Endometrium (tissue), 2 donors: ENCODE data around the gene EXT2.

Experiments
- FAIRE-seq: peaks from 2 replicates; lab custom pipeline; 2012; peaks lifted over from hg19 to GRCh38; lab: Jason Lieb, UNC
- donor health status: control.
- donor health status: control.

EXT2 gene

DNA sequence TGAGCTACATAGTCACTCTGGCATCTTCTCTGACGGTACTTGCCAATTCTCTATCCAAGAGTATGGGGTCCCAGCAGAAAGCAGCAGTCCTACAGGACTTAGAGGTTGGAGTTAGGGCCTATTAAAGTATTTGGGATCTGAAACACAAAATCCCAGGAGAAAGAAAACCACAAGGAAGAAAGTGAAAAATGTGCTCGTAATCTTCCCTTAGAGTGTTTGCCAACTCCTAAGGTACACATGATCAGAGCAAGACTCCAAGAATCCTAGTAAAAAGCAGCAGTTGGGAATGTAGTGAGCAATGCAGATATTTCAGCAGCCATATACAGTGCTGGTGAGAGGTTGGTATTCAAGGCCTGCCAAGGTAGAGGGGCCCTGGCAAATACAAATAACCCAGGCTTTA is 71.6 kb downstream of the EXT2 start:
- no peak for FAIRE-seq

DNA sequence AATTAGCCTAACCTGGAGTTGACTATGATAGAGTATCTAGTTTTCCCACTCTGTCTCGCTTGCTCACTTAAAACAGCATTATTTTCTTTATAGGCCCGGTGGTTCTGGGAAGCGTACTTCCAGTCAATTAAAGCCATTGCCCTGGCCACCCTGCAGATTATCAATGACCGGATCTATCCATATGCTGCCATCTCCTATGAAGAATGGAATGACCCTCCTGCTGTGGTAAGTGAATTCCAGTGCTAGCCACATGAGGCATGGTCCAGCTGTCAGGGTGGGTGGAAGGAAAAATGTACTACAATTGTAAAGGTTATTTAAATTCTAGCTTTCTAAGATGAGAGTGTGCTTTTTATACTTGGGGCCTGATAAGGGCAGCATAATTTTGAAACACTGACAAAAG is 76.0 kb downstream of the EXT2 start:
- no peak for FAIRE-seq

DNA sequence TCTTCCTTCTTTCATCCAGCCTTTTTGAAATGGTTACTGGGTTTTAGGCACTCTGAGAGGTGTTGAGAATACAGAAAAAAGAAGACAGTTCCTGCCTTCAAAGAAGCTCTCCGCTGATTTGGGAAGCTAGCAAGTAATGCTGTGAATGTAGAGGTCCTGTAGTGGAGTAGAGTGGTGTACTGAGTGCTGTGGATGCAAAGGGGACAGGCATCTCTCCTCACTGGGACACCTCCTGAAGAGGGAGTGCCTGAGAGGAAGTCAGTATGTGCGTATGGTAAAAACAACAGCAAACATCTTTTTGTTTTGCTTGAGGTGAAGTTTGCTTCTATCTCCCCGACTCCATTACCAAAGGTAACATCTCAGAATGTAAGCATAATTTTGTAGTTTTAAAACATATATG is 77.5 kb downstream of the EXT2 start:
- FAIRE-seq, result no peak

DNA sequence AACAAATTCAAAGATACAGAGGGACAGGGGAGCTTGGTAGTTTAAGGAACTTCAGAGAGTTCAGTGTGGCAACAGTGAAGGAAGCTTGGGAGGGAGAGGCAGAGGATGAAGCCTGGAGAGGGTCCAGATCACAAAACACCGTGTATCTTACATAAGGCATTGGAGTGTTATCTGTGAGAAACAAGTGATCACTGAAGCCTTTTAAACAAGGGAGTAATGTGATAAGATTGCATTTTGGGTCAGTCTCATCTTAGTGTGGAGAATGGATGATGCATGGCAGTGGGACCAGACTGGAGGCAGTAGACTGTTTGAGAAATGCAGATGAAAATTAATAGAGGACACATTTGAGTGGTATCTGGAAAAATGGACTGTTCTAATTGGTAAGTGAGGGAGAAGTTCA is 79.4 kb downstream of the EXT2 start:
- no peak for FAIRE-seq

DNA sequence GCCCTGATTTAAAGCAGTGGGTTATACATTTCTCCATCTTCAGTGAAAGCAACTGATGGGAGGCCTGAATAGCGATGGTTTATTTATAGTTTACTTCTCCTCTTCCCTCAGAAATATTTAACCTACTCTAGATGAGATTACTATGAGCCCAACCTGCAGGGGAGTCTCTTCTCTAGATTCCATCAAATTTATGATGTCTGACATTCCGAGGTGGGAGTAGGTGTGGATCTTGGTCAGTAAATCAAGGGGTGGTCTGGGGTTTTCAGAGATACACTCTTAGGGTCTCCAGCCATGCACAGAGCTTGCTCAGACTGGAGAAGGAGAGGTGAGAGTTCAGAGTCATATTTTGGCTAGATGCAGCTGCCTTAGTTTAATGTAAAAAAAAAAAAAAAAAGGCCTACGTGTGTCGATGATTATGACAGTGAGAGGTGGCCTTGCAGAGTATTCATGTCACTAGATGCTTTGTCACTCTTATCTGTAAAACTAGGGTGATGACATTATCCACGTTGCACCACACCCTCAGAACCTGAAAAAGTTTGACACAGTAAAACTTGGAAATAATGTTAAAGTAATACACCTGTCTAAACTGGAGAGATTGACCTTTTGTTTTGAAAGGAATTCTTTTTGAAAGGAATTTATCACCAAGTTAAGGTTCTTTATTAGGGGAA is 81.2 kb downstream of the EXT2 start:
- no peak for FAIRE-seq

DNA sequence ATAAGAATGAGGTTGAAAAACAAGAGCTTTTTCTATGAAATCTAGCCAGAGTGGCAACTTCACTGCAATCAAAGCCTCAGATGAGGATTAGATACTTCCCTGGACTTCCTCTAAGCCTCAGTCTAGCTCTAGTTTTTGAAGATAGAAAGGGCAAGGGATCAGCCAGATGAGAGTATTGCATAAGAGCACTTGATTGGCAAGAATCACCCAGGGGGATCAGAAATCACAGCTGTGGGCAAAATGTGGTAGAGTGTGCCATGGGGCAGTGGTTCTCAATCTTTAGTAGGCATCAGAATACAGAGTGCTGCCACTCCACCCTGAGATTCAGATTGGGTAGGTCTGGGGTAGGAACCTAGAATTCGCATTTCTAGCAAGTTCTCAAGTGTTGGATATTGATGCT is 82.4 kb downstream of the EXT2 start:
- FAIRE-seq, result no peak

DNA sequence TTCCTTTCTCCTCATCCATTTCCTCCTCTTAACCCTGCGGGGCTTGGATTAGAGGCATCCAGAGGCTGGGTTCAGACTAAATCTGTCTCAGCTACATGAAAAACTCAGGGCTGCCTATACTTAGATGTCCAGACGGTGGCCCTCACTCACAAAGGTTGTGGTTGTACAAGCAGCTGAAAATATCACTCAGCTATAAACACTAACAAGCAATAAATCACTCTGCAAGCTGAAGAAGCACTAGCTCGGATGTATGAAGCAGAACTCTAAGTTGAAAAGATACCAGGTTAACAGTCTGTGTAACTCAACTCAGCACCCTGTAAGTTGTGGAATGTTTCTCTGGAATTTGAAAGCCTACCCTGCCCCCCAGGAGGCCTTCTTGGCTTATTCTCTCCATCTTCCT is 82.9 kb downstream of the EXT2 start:
- no peak for FAIRE-seq

DNA sequence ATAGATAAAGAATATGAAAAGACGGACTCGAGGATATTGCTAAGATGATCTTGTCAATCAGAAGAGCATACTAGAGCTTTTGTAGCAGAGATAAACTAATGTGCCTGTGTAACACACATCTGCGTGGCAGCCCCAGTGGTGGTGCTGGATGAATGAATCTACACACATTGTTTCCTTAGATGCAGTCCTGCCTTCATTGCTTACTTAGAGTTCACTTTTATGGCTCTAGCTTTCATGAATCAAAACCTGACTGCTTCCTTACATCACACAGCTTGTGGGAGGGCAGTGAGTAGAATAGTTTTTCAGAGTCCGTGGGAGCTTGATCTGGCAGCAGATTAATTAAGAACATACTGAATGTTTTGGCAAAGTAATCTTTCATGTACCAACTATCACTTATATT is 83.7 kb downstream of the EXT2 start:
- FAIRE-seq, result no peak

DNA sequence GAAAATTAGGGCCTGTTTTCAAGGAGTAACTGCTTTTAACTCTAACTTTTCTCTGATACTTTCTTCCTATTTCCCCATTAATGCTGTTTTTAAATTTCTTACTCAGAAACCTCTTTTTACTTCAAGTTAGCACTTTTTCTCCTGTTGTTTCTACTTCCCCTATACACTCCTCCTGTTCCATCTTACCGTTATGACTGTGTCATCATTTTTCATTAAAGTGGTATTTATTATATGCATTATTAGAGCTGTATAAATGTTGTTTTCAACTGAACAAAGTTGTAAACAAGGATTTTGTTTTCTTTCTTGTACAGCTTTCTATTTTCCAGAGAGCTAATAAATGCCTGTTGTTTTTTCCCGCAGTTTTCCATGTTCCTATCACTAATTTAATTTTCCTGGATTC is 84.6 kb downstream of the EXT2 start:
- no peak for FAIRE-seq

DNA sequence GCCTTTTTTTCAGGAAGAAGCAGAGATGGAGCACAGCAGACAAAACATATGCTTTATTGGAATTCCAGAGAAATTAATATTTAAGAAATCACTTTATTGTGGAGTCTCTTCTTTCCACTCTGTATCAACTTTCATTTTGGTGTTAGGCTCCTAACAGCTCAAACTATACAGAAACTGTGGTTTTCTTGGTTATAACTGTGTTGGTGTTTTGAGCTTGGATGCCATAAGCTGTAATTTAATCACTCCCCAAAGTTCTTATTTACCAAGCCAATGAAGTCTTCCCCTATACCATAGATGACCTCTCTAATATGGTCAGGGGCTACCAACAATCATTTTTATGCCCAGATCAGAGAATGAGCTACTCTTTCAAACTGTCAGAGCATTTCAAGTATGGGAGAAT is 90.0 kb downstream of the EXT2 start:
- no peak for FAIRE-seq

DNA sequence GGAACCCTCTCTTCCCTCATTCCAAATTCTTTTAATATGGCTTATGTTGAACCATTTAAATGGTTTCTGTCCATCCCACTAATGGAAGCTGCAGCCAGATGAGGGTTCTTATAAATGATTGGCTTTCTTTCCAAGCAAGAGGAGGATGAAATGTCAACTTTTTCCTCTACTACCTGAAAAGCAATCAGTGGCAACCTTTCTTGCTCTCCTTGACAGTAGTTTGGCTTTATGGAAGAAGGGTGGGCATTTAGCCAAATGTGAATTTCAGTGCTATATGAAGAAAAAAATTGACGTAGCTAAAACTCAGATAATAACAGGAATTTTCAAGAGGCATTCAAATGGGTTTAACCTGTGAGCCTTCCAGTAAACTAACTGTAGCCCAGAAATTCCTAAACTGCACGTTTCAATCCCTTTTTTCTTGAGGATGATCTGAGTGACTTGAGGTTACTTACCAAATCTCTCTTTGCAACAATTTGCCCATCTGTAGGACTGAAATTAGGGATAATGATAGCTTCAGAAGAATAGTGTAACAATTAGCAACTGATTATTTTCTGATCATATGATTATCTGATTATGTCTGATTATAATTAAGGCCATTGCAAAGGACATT is 90.9 kb downstream of the EXT2 start:
- FAIRE-seq, result no peak

DNA sequence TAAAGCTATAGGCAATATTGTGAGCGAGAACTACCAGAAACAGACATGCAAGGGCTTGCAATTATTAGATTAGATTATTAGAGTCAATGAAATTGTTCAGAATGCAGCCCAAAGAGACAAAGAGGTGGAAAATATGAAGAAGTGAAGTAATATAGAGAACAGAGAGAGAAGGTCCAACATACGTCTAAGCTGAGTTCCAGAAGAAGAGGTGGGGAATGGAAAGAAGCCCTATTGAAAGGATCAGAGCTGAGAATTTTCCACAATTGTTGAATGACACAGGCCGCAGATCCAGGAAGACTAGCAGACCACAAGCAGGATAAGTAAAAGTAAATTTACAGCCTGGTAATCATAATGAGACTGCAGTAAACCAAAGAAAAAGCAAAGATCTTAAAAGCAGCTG is 93.2 kb downstream of the EXT2 start:
- no peak for FAIRE-seq

DNA sequence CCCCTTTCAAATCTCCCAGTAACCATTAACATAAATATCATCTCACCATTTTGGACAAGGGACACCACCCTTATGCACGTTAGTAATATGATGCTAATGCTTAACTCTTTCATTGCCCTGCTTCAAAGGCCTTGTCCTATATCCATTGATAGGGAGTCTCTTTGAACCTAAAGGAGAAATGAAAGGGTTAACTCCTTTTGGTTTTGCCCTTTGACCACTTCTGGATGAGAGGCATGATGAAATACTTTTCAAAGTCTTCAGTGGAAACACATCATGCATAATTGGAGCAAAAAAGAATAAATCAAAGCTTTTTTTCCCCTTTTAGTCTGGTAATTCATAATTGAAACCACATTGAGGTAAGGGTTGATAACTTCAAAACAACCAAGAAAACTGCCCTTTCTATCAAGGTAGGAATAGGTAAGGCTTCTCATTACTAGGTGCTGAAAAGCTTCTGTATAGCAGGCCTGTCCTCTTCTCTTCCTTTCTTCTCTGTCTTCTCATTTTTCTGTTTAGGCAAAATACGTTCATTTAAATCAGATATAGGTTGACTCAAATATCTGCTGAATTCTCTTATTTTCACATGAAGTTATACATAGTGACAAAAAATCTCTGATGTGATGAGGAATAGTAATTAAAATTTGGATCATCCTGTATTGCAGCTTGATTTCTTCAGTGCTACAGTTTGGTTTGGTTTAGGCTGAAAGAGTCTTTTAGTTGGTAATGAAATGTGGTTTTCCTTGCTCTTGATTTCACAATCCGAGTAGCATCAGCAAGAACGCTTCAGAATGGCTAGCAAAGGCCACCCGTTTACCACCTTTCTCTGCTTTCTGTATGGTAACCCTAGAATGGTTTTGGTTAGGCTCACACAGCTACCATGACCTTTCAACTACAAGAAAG is 94.8 kb downstream of the EXT2 start:
- no peak for FAIRE-seq

DNA sequence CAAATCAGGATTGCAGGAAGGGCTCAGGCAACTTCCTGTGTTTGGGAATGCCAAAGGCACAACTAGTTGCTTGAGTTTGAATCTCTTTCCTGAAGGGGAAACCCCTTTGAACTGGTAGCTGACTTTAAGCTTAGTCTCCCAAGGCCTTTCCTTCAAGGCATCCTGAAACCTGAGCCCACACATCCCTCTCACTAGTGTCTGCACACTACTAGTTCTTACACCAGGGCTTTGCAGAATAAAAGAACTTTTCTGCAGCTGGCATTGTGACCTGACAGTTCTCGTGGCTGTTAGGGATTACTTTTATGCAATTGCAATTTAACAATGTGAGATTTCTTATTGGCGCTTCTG is 95.4 kb downstream of the EXT2 start:
- no peak for FAIRE-seq

DNA sequence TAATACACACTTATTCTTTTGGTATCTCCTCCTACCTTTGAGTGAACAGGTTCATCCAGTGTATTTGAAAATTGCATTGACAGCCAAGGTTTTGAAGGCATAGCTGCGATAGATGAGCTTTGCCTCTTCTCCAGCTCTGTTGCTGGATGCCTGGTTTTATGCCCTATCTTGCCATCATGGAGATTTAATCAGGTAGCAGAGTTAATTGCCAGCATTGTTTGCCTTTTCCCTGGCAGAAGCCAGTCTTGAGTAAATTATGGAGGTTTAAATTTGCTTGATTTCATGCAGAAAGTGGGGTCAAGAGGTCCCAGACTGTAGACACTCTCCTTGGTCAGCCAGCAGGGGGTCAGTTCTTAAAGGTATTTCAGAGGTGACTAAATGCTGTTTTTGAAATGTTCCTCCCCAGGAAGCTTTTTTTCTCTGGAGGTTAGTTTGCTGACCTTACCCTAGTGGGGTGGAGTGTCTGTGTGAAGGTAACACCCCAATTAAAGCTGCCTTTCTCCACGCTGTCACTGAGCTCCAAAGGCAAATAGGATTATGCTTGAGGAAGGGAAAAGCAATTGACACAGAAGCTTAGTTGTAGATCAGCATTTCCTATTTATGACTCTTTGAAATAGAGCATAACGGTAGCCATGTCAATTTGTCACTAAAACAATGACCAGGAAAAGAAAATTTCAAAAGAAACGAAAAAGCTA is 96.0 kb downstream of the EXT2 start:
- no peak for FAIRE-seq

DNA sequence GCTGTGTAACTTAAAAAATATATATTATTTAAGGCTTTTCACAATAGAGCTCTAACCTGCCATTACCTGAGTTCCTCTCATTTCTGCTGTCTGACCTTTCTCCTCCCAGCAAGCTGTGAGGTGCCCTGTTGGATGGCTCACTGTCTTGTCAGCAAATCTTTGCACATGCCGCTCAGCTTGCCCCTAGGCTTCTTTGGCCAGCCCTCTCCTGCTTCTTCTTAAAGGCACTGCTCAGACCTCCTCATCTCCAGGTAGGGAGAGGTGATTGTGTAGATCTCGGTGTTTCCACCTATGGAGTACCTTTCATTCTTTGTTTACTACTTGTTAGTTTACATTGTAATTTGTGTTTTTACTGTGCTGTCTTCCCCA is 96.5 kb downstream of the EXT2 start:
- no peak for FAIRE-seq

DNA sequence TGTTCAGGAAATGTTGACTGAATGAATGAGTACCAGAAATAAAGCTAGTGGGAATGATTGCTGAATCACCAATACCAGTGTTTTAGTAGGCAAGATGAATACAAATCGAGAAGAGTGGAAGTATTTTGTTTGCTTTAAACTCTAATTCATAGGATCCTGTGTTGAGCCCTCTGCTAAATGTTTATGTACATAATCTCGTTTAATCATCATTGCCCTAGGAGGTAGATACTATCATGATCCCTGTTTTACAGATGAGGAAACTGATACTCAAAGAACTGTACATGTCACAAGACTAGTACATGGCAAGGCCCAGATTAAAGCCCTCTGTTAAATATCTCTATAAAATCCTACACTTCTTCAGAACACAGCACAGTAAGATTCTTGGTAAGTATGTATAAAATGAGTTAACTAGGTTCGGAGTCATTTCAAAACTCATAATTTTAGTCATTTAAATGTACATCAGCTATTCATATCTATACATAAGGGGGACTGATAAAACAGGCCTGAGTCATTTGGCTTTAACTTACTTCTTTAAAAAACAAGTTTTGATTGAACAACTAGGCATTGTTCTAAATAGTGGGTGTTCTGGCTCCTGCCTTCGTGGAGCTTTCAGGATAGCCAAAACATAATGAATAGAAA is 97.1 kb downstream of the EXT2 start:
- FAIRE-seq, result no peak

DNA sequence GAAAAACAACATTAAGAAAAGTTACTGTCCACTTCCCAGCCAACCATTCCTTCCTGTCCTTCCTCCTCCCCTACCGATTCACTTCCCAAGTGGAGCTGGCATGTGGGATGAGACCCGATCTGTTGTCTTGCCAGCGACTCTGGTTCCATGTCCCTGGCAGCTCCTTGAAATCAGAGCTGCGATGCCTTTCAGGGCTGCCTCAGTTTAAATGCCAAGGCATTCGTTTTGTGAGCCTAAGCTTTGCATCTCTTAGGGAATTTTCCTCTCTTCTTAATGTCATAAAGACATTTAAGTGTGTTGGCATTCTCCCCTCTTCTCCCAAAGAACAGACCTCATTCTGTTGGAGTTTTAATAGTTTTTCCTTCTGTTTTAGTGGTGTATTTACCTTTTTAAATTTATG is 98.4 kb downstream of the EXT2 start:
- FAIRE-seq, result no peak

DNA sequence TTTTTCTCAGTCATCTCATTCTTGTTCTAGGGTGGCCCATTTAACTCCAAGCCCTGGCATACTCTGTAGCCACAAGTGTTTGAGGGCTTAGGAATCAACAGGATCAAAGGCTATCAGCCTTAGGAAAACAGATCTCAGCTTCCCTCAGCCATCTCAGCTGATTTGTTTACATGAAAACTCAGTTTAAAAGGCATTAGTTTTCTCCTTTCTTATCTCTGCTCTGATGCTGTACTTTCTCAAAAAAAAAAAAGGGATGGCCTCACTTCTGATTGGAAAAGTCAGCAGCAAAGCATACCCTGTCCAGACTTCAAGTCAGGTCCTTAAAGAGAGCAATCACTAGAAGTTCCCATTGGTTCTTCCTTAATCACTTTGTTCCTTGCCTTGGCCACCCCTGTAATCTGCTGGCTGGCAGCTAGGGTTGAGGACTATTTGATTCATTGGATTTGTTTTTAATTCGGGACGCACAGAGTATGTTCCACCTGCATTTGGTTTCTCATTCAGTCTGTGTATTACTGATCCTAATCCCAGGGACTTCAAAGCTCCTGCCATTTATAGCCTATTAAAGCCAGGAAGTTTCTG is 102.8 kb downstream of the EXT2 start:
- FAIRE-seq, result no peak

DNA sequence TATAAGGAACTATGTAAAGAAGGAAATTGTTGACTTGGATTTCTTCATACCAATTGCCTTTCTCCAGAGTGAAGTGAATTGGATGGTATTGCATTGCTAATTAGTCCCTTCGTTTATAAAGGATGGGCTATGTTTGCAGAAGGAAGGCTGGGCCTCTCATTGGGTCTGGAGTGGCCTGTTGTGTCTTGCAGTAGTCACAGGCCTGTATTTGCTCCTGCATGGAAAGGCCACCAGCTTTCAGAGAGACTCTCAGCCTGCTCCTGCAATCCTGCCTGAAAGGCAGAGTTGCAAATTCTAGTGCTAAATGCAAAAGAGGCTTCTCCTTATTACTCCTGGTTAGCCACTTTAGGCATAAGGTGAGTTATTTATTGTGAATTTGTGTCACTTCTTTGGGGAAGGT is 103.8 kb downstream of the EXT2 start:
- FAIRE-seq, result no peak

DNA sequence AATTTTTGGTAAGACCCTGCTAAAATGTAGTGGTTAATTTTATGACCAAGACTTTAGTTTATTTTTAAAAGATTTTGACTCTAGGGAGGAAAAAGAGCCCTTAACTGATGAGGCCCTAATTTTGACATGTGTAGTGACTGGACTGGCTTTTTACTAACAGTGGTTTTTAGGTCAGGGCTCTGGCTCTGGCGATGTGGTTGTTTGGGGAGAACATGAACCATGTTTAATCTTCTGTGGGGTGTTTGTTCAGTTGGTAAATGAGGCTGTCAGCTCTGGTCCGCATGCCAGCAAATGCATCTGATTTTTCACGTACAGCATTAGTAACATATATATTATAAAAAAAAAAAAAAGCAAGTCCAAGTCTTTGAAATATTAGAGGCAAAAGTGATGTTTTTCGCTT is 104.3 kb downstream of the EXT2 start:
- no peak for FAIRE-seq
